Endodermal cell (in vitro differentiated cells): ENCODE results near the gene IFT80. TPM values are rescaled to one million over a fixed set of nuclear protein-coding genes. Genes with fewer than 3 reads are reported as not detected.
A peak's percentile ranks its signal among the peaks of the same experiment; 100 is the strongest.

Source experiments
- DNase-seq: peaks from one replicate; pipeline ENCODE4 v3.0.0-alpha.2; 2017
- H3K27ac ChIP-seq: 2 replicates; pipeline ENCODE4 v1.5.1; 2013; ENCODE audit warnings: mild to moderate bottlenecking, low read depth, low read length, moderate library complexity
- H3K27me3 ChIP-seq: 2 replicates; pipeline ENCODE4 v1.6.1; 2013; ENCODE audit warnings: mild to moderate bottlenecking, low read length, moderate library complexity; ENCODE audit not compliant: insufficient read depth, control insufficient read depth, poor library complexity, severe bottlenecking
- H3K36me3 ChIP-seq: 2 replicates; pipeline ENCODE4 v1.7.0; 2013; ENCODE audit warnings: mild to moderate bottlenecking, low read length, moderate library complexity; ENCODE audit not compliant: control insufficient read depth, insufficient read depth
- H3K4me1 ChIP-seq: one replicate; pipeline ENCODE4 v1.7.0; 2013; ENCODE audit warnings: low read length; ENCODE audit not compliant: control insufficient read depth, insufficient read depth
- H3K4me3 ChIP-seq: 2 replicates; pipeline ENCODE4 v1.5.1; 2013; ENCODE audit warnings: mild to moderate bottlenecking, low read length, moderate library complexity
- H3K9ac ChIP-seq: 2 replicates; pipeline ENCODE4 v1.6.1; 2013; ENCODE audit warnings: mild to moderate bottlenecking, low read length, moderate library complexity; ENCODE audit not compliant: poor library complexity, severe bottlenecking; ENCODE audit errors: extremely low read depth
- H3K9me3 ChIP-seq: 2 replicates; pipeline ENCODE4 v1.6.1; 2013; ENCODE audit warnings: mild to moderate bottlenecking, low read length, moderate library complexity; ENCODE audit not compliant: control insufficient read depth
- H3K27ac Mint-ChIP-seq: 2 replicates; pipeline ENCODE4 v1.8.0; 2020; ENCODE audit warnings: mixed read lengths
- H3K27me3 Mint-ChIP-seq: 2 replicates; pipeline ENCODE4 v1.8.0; 2021; ENCODE audit warnings: mild to moderate bottlenecking, mixed read lengths; ENCODE audit not compliant: insufficient read depth
- H3K36me3 Mint-ChIP-seq: 2 replicates; pipeline ENCODE4 v1.8.0; 2020; ENCODE audit warnings: low read depth, mixed read lengths
- H3K4me1 Mint-ChIP-seq: 2 replicates; pipeline ENCODE4 v1.8.0; 2020; ENCODE audit warnings: mixed read lengths
- H3K4me3 Mint-ChIP-seq: 2 replicates; pipeline ENCODE4 v1.8.0; 2020; ENCODE audit warnings: mild to moderate bottlenecking, moderate library complexity, mixed read lengths
- H3K9me3 Mint-ChIP-seq: 2 replicates; pipeline ENCODE4 v1.8.0; 2020; ENCODE audit warnings: mild to moderate bottlenecking, mixed read lengths
- WGBS, 2 experiments: methylation state at CpG; one replicate each; pipeline versions ENCODE4 v1.1.5 to v1.1.7; 2013; ENCODE audit warnings: missing lambda C conversion rate in 2 of 2, mixed read lengths in 1 of 2; ENCODE audit not compliant: insufficient coverage in 1 of 2, insufficient read length in 1 of 2; 5-methylcytosine and 5-hydroxymethylcytosine counted together
- total RNA-seq, 2 donors: library from RNA; stranded (reverse); fragmentation: NEBNext Ultra II Directional in 1 of 2; extraction: Animal tissue kit (Norgen Biotek cat#: 25700) in 1 of 2; gene quantifications; 2 replicates in 1 of 2; 3 replicates in 1 of 2; pipeline ENCODE4 v1.2.1, GENCODE V29; 2021
- TF ChIP-seq, protein P1 (sequence below): fragments of 200-600 bp; sonication (generic); conservative IDR thresholded peaks from 2 replicates; pipeline ENCODE4 v1.5.0; 2021; ENCODE audit warnings: antibody characterized with exemption, mild to moderate bottlenecking

IFT80 gene
- total RNA-seq, 2 donors from 2014 or later = 35.0 to 40.6 TPM

DNA sequence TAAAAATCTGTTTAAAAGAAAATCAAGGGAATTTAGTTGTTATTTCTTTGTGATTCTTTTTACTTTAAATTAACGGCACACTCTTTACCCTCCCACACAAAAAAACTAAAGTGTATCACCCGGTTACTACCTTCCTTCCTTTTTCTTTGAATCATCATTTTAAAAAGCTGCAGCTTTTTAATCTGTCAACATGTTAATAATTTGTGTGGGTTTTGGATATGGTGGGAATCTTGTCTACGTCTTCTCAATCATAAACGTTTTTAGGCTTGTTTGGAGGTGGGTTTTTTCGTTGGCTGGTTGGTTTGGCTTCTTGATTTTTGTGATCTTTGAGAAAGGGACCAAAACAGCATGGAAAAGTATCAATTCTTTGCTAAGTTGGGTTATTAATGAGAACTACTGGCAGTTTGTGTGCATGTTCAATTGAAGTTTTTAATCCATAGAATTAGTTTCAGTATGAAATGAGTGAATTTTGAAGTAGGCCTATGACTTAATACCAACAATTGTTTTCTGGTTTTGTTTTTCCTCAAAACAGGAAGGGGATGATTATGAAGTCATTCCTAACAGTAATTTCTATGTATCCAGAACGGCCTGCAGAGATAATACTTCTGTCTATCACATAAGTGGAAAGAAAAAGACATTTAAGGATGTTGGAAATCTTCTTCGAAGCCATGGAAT, 4.9 kb upstream of the IFT80 start:
- Mint-ChIP-seq H3K4me1 (peaks cover 24% of the 10 kb centered on the region), H3K27me3 (peaks cover 2% of the 10 kb centered on the region), H3K9me3 (no peaks in the 10 kb centered on the region), H3K27ac (peak overlapping the region; percentile 53), H3K4me3 (peak overlapping the region; percentile 94), H3K36me3 (peaks cover 31% of the 10 kb centered on the region)
- WGBS, 2 experiments = 80 to 87% methylated on average over 1 to 7 of the region's 7 CpGs
- no peaks in the 10 kb centered on the region for H3K9me3 ChIP-seq
- H3K4me1 ChIP-seq = no peaks in the 10 kb centered on the region
- DNase-seq = no peak
- no peaks in the 10 kb centered on the region for H3K27me3 ChIP-seq
- no peak overlapping the region for H3K9ac ChIP-seq
- peak overlapping the region; percentile 97 for H3K4me3 ChIP-seq
- H3K36me3 ChIP-seq = peaks cover 45% of the 10 kb centered on the region
- TF ChIP-seq, protein P1, sequence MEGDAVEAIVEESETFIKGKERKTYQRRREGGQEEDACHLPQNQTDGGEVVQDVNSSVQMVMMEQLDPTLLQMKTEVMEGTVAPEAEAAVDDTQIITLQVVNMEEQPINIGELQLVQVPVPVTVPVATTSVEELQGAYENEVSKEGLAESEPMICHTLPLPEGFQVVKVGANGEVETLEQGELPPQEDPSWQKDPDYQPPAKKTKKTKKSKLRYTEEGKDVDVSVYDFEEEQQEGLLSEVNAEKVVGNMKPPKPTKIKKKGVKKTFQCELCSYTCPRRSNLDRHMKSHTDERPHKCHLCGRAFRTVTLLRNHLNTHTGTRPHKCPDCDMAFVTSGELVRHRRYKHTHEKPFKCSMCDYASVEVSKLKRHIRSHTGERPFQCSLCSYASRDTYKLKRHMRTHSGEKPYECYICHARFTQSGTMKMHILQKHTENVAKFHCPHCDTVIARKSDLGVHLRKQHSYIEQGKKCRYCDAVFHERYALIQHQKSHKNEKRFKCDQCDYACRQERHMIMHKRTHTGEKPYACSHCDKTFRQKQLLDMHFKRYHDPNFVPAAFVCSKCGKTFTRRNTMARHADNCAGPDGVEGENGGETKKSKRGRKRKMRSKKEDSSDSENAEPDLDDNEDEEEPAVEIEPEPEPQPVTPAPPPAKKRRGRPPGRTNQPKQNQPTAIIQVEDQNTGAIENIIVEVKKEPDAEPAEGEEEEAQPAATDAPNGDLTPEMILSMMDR = no peak
- no peak overlapping the region for H3K27ac ChIP-seq

DNA sequence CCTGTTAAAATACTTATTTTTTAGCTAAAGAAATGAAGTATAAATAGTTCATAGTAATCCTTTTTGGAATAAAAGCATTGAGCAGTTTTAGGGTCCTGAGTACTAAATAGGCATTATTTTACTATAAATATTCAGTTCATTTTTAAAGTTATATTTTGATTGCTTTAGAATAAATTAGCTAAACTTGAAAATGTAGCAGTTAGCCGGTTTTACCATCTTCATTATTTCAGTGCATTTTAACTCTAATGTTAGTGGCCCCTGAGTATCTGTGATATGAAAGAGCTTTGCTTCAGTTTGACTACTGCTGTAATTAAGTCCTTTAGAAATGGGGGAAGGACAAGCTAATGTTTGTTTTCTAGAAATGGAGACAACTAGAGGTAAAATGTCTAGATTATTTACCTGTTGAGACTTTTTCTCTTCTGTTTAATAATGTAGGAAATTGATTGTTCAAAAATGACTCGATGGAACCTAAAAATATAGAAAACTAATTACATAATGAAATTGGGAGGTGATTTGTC, 4.1 kb upstream of the IFT80 start:
- H3K27ac Mint-ChIP-seq = peak overlapping the region; percentile 74
- WGBS, 2 experiments = 47% methylated on average over 1 of the region's 2 CpGs; no CpG with 5 or more reads in 1 of the 2 experiments
- H3K9ac ChIP-seq = peak overlapping the region; percentile 95

DNA sequence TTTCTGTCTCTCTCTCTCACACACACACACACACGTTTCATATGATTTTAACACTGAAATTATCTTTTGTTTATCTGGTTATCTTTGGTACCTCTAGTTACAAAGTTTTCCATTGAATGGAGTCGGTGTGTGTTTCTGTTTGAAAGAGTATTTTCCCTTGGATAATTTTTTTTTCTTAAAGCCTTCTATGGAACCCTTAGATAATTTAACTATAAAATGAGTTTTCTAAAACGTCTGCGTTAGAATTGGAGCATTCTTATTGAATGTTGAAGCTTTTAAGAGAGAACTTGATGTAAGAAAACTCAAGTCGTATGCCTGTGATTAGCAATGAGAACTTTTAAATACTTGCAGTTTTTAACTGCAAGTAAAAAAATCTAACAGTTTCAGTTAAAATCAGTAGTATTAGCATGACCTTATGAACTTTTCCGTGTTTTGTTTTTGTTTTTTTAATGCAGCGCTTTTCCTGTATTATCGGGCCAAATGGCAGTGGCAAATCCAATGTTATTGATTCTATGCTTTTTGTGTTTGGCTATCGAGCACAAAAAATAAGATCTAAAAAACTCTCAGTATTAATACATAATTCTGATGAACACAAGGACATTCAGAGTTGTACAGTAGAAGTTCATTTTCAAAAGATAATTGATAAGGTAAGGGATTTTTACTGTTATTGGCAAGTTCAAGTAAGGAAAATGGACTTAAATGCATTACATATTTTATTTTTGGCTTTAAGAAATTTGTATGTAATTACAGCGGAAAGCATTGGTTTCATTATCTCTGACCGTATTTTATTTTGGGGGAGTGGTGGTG, 3.4 kb upstream of the IFT80 start:
- H3K36me3 Mint-ChIP-seq = peaks cover 19% of the 10 kb centered on the region
- H3K9ac ChIP-seq = peak overlapping the region; percentile 95
- no peak overlapping the region for H3K27ac ChIP-seq
- no peaks in the 10 kb centered on the region for H3K4me1 ChIP-seq
- H3K9me3 ChIP-seq = no peaks in the 10 kb centered on the region
- H3K36me3 ChIP-seq = peaks cover 32% of the 10 kb centered on the region
- H3K27me3 ChIP-seq = no peaks in the 10 kb centered on the region
- peak overlapping the region; percentile 97 for H3K4me3 ChIP-seq
- H3K9me3 Mint-ChIP-seq = no peaks in the 10 kb centered on the region
- 53 to 63% methylated on average over 4 to 10 of the region's 11 CpGs for WGBS, 2 experiments
- TF ChIP-seq, protein P1 = no peak
- peak overlapping the region; percentile 4 for H3K27ac Mint-ChIP-seq
- H3K27me3 Mint-ChIP-seq = peaks cover 2% of the 10 kb centered on the region
- H3K4me3 Mint-ChIP-seq = peak overlapping the region; percentile 94
- no peak for DNase-seq
- peaks cover 32% of the 10 kb centered on the region for H3K4me1 Mint-ChIP-seq

More for the DNA sequence above, 4.1 kb upstream of the IFT80 start:
- peaks cover 31% of the 10 kb centered on the region for H3K4me1 Mint-ChIP-seq
- Histone ChIP-seq H3K4me3 (peak overlapping the region; percentile 97), H3K4me1 (no peaks in the 10 kb centered on the region), H3K36me3 (peaks cover 38% of the 10 kb centered on the region), H3K27me3 (no peaks in the 10 kb centered on the region), H3K9me3 (no peaks in the 10 kb centered on the region), H3K27ac (no peak overlapping the region)
- DNase-seq = no peak
- peak overlapping the region; percentile 94 for H3K4me3 Mint-ChIP-seq
- H3K36me3 Mint-ChIP-seq = peaks cover 24% of the 10 kb centered on the region
- peaks cover 2% of the 10 kb centered on the region for H3K27me3 Mint-ChIP-seq
- TF ChIP-seq, protein P1 = no peak
- no peaks in the 10 kb centered on the region for H3K9me3 Mint-ChIP-seq
